Measurements from ENCODE around the gene PPP1R10.
A peak's percentile ranks its signal among the peaks of the same experiment; 100 is the strongest.
"Not testable (repeated sequence)": the region's sequence is repeated elsewhere in the genome, so short reads cannot be mapped to it uniquely, and the experiment has no call there.

Gene PPP1R10

DNA sequence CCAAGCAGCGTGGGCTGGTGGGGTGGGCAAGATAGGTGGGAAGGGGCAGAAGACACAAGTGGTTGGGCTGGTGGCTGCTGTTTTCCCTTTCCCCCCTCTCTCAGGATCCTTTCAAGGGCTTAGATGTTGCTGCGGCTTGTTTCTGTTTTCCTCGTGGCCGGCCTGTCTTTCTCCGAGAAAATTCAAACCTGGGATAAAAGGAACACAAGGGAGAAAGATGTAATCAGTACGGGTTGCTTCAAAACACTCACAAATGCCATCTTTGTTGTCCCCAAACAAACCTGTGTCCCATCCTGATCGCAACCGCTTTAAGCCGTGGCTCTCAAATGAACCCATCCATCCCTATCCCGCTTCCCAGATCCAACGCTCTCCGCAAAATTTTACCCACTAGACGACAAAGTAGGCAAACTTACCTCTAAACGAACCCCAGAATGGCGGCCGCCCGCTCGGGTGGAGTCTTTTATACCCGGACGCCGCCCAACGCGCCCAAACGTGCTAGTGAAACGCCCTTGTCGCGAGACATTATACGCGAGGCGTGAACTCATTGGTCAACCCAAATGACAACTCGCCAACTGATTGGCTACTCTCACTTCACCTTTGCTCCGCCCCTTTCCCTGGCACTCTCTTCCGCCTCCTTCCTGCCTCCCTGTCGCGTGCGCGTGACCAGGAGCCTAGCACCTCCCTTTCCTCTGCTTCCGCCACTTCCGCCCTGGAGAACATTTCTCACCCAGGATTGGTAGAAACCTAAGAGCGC lies at the start of gene PPP1R10:
Gene PPP1R10, minus strand, starts transcription at position 433 of the 754 bp plus-strand sequence. CDS start 7,299 bp downstream, outside the sequence.
- DNase-seq, result peak; percentile 99

DNA sequence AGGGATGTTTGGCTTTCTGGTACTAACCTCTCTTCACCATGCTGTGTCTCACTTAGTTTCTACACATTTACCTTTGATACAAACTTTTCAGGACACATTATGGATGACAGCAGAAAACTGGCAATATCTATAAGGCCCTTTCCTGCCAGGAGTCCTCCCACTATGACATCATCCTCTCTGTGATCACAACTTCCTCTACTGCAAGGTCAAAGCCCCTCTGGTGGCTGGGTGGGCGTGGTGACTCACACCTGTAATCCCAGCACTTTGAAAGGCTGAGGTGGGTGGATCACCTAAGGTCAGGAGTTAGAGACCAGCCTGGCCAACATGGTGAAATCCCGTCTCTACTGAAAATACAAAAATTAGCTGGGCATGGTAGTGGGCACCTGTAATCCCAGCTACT lies 49.3 kb upstream of the PPP1R10 start:
- DNase-seq, result not testable (repeated sequence)

DNA sequence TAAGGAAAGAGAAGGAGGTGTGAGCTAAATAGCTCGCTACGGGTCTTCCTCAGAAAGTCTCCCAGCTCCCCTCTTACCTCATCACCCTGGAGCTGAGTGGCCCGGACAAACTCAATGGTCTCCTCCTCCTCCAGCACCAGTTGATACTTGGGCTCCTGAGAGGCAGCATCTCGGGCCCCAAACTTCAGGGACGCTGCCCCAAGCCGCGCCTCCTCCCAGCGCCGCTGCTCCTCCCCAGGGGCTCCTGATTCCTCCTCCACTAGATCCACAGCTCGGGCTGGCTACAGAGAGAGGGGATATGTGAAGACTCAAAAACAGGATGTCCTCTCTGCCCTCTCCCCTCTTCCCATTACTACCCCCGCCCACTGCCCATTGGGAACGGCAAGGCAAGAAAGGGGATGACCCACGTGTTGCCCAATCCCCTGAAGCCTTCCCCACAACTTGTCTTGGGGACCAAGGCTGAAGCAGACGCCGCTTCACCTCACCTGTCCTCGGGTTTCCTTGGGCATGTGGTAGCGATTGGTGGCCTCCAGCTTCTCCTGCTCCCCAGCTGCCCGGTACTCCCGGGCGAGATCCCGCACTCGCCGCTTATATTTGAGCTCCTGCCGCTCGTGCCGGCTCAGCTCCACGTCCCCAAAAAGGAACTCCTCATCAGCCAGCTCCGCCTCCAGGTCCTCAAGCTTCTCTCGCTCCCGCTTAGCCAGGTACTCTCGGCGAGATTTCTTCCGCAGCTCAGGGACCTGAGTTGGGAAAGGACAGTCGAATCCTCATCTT lies 48.1 kb upstream of the PPP1R10 start:
- no peak for DNase-seq

DNA sequence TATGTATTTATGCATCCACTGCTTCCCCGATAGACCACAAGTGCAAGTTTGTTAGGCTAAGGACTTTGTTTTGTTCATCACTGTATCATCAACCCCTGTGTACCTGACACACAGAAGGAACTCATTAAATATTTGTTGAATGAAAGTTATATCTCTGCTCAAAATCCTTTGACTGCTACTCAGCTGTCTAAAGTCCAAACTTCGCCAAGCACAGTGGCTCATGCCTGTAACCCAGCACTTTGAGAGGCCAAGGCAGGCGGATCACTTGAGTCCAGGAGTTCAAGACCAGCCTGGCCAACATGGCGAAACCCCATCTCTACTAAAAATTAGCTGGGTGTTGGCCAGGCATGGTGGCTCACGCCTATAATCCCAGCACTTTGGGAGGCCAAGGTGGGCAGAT lies 40.9 kb upstream of the PPP1R10 start:
- not testable (repeated sequence) for DNase-seq

DNA sequence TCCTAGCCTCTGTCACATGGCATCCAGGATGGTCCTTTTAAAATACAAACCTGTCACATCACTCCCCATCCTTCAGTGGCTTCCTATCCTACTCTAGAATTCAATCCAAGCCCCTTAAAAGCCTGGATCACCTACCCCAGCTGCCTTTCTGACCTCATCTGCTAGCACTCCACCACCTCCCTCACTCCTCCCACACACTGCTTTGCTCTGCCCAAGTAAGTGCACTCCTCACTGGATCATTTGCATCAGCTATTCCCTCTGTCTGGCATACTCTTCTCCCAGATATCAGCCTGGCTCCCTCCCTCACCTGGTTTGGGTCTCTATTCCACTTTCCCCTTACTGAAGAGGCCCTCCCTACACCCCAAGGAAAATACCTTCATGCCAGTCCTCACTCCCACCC lies 40.4 kb upstream of the PPP1R10 start:
- no peak for DNase-seq

DNA sequence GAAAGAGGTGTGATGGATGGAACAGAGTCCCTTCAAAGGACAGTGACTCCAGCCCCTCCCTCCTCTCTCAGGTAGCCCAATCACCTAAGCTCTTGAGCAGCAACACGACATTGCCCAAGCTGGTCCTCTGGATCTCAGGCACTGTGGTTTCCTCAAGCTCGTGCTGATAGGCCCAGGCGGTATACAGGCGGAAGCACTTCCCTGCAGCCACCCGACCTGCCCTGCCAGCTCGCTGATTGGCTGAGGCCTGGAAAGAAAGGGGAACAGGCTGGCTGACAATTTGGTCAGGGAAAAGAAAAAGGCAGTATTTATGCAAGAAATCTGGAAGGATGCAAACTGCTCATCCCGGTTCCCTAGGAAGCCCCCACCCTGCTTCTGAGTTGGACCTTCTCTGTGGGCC lies 39.5 kb upstream of the PPP1R10 start:
- DNase-seq, result no peak

DNA sequence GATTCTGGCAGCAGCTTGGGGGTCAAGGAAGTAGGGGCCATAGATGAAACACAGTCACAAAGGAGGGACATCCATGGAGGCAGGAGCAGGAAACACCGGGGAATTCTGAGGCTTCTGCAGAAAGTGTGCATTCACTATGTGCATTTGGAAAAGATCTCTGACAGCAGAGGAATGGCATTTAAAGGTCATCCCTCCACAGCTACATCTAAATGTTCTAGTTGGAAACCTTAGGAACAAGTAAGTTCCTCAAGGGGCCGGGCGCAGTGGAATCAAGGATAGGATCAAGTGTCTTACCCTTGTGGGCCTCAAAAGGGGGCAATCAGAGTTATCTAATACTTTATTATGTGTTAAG lies 38.7 kb upstream of the PPP1R10 start:
- no peak for DNase-seq

DNA sequence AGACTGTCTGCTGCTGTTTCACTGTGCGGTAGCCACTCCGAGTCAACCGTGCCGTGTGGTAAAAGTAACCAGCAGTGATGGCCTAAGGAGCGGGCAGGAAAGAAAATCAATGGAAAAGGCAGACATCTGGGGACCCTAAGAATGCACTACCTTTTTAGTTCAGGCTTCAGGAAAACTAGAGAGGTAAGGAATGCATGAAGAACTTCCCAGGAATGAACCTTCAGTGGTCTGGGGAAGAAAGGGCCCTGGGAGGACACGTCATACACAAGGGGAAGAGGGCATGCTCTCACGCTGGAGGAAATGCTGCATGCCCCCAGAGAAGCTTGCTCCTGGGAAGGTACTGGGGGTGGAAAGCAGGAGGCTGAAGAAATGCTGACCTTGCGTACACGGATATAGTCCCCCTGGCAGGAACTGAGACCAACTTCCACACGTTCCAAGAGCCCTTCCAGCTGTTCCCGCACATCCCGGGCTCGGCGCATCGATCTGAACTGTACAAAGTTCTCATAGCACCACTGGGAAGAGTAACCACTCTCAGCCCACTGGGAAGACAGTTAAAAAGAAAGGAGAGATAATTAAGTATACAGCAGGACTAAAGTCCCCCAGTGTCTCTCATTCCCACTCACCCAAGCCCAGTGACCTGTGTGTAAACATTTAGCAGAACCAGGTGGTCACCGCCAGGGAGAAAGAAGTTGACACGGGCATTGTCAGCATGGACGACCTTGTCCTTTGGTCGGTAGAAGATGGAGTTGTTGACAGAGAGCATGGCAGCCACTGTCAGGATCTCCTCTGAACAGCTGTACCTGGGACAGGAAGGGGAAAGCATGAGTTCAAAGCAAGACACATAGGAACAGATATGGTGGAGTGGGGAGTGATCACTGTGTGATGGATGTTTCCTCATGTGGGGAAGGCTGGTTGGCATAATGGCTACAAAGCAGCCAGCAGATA lies 38.0 kb upstream of the PPP1R10 start:
- DNase-seq, result no peak

DNA sequence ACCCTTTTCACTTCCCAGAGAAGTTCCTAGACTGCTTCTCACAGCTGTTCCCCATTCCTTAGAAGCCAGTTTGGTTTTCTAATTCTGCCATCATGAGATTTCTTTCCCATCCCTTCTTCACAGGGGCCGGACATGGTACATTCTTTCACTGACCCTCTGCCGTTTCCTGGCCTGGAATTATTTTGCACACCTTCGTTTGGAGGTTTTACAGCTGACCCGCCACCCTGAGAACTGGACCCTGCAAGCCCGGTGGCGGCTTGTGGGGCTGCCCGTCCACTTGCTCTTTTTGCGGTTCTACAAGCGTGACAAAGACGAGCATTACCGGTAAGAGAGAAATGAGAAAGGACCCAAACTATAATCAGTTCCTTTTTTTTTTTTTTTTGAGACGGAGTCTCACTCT lies 34.1 kb upstream of the PPP1R10 start:
- no peak for DNase-seq

DNA sequence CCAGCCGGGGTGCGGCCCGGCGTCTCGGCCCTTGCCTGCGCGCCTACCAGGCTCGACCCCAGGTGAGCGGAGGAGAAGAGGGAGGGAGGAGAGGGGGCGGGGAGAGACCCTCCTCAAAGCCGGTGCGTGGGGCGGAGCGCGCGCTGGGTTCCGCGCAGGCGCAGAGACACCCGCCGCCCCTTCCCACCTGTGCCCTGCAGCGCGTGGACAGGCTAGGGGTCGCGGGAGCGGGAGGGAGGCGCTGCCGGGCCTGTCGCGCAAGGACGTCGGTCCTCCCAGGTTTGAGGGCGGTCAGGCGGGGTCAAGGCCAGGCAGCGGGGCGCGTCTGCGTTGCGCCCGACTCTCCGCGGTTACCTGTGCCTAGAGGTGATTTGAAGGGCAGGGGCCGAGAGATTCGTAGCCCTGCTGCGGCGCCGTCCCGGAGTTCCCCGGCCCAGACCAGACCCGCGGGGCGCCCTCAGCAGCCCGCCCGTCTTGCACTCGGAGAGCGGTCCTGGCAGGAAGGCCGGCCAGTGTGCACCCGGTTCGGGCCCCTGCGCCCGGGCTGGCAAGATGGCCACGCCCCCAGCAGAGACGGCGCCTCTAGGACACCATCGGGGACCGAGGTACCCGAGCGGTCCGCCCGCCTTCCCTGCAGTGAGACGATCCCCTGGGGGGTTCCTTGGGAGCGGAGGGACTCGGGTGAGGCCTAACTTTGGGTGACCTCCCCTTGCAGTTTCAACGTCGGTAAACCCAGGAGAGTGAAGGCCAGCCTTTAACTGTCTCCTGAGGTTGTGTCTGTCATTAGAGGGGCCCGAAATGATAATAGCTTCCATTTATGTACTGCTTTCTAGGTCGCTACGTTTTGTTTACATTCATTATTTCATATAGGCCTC lies 30.4 kb upstream of the PPP1R10 start:
- DNase-seq, result peak; percentile 86

DNA sequence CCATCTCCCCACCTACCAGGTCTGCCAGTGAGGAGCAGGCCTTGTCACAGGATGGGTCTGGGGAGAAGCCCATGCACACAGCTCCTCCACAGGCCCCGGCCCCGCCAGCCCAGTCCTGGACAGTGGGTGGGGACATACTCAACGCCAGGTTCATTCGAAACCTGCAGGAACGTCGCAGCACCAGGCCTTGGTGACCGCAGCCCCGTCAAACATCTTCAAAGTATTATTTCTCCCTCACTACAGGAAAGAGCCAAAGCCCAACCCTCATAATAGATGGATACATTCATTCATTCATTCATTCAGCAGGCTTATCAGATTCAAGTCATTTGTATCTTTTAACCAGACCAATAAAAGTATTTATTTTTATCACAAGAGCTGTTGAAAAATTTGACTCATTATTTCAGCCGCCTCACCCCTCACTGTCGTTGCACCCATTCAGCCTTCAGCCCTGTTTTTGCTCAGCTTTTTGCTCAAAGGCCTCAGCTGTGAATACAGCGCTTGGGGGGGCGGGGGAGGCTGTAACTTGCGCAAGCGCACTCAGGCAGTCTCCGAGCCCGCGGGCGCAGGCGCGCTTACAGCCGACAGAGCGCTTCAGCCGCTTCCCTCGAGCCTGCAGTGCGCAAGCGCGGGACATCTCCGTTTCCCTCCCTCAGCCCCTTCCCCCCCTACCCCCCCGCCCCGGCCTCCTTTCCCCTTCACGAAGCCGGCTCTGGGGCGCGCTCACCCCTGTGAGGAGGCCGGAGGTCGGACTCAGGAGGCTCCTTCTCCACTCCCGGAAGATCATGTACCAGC lies 29.6 kb upstream of the PPP1R10 start, which contains the start of gene C6orf136:
Gene C6orf136, plus strand, starts transcription at position 684 of the 792 bp plus-strand sequence. Its CDS starts 99 bp downstream, at position 783.
- peak; percentile 94 for DNase-seq

DNA sequence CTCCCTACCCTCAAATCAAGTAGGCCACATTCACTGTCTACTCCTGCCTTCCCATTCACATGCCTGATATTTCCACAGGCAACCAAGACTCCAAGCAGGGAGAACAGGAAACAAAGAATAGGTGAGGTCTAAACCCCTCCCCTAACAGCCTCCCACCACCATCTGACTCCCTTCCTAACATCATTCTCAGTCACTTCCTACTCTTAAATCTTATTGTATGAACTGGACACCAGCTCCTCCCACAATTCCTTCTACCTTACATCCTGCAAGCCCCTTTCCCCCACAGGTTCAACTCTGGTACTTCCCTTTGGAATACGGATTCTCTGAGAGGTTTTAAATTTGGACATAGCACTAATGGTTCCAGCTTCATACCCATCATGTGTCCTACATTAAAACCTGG lies 28.9 kb upstream of the PPP1R10 start:
- DNase-seq, result no peak

DNA sequence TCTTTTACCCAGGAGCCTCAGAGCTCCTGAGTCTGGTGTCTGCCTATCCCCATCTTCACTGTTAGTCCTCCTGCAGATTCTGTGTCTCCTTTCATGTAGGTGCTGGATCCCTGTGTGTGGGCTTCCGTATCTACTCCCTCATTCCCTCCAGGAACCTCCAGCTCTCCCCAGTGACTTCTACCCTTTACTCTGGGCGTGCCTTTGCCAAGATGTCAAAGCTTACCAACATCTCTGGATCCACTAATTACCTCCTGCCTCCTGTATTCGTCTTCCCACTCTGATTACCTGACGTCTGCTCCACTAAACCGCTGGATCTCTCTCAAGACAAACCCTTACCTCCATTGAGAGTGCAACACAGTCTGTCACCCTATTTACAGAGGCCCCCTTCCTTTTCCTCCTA lies 27.7 kb upstream of the PPP1R10 start:
- no peak for DNase-seq

DNA sequence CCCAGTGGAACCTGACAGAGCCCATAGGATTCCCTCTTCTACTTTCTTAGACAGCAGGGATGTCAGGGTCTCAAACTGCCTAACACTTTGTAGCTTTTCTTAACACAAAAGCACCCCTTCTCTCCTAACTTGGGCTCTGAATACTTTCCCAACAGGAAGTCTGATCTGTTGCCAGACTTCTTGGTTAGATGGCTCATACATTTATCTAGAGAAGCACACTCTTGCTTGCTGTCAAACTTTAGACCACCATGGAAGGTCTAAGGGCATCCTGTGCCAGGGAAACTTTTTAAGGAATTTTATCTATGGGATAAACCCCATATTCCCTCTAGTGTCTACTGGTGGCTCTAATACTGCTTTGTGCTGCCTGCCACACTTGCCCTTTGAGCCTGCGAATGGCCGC lies 26.6 kb upstream of the PPP1R10 start:
- no peak for DNase-seq

DNA sequence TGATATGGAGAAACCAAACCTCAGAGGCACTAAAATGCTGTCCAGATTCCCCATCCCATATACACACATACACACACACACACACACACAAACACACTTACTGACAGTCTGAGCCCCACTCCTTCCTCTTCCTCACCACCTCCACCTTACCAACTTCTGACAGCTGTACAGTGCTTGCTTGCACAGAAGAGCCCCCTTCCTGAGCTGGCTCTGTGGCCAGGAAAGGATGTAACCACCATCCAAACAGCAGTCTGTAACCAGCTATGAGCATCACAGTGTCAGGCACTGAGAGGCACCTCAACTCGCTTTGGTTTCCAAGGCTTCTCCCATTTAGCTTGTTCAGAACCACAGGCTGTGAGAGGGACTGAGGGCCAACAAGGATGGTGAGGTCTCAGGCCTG lies 24.0 kb upstream of the PPP1R10 start:
- DNase-seq, result no peak

DNA sequence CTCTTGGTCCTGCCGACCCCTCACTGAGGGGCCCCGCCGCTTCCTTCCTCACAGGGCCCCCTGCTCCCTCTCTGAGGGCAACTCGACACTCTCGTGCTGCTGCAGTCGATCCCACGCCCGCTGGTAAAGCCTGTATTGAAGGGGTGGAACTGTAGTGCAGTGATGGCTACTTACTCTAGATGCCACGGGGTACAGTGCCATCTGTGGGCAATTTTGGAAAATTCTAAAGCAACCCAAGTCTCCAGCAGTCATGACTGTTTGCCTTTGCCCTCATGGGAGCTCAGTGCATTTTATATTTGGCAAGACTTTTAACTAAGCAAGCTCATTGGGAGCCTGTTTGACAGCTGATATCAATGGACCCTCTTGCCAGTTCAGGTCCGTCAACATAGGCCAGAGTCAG lies 23.4 kb upstream of the PPP1R10 start:
- DNase-seq, result no peak

DNA sequence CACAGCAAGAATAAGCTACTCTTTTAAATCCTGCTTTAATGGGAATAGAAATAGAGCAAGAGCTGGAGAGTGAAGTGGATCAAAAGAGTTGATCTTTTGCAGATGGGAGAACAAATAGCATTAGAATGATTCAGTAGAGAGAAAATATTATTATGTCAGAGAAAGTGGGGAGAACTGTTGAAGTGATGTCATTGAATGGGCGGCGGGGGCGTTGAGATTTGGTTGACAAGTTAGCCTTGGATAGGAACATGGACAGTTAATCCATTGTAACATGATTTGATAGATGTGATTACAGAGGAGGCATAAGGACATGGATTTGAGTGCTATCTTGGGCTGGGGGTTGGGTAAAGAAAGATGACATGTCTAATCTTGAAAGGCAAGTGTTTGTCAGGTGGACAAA lies 18.8 kb upstream of the PPP1R10 start:
- no peak for DNase-seq

DNA sequence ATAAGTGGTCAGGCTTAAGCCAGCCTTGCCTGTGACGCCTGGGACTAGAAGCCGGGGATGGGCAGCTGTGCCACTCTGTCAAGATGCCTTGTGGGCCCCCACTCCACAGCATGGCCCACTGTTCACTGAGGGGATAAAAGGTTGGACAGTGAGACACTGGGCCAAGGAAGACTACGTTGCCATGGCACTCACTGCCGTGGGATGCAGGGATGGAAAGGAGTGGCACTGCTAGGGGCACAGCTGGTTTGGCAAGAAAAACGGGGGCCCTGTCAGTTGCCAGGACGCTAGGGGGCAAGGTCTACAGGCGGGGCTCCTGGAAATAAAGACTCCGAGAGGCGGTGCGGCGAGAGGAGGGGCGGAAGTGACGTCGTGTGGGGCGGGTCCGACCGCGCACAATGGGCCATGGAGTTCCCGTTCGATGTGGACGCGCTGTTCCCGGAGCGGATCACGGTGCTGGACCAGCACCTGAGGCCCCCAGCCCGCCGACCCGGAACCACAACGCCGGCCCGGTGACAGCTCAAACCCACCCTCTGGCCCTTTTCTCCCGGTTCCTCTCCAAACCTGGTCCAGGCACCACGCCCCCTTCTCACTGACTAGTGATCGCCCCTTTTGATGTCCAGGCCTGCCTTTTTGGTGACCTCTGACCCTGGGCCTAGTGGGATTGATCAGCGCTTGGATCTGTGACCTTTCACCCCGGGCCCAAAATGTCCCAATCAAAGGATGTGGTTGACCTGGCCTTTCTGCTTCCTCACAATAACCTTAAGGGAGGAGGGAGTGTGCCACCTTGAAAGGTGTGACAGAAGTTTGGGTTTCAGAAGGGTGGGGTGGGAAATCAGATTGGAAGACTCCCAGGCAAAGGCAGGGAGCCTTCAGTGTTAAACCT lies 9.7 kb upstream of the PPP1R10 start, which contains the start of gene ATAT1:
Gene ATAT1, plus strand, starts transcription at position 391 of the 883 bp plus-strand sequence.
- DNase-seq, result peak; percentile 76

DNA sequence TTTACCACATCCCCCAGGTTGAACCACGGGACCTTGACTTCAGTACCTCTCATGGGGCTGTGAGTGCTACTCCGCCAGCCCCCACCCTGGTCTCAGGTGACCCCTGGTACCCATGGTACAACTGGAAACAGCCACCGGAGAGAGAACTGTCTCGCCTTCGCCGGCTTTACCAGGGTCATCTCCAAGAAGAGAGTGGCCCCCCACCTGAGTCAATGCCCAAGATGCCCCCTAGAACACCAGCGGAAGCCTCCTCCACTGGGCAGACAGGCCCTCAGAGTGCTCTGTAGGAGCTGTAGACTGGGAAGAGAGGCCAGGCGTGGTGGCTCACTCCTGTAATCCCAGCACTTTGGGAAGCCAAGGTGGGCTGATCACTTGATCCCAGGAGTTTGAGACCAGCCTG lies 8.5 kb upstream of the PPP1R10 start:
- DNase-seq, result no peak

DNA sequence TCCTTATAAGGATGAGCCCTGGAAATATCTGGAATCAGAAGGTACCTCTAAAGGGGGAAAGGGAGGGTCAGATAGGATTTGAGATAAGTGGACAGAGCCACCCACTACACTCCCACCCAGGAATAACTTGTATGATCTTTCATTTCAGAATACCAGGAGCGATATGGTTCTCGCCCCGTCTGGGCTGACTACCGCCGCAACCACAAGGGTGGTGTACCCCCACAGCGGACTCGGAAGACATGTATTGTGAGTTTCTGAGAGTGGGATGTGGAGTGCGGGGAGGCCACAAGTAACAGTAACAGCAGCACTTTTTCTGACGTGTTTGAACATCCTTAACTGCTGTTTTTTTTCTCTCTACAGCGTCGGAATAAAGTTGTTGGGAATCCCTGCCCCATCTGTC lies 2.5 kb upstream of the PPP1R10 start:
- no peak for DNase-seq
